Measurements from ENCODE around the gene IQSEC3.
"Not testable (repeated sequence)": the region's sequence is repeated elsewhere in the genome, so short reads cannot be mapped to it uniquely, and the experiment has no call there.

IQSEC3 gene

GRCh38 chr12:205026-205425, 138.5 kb downstream of the IQSEC3 start:
- DNase-seq = no peak

DNA sequence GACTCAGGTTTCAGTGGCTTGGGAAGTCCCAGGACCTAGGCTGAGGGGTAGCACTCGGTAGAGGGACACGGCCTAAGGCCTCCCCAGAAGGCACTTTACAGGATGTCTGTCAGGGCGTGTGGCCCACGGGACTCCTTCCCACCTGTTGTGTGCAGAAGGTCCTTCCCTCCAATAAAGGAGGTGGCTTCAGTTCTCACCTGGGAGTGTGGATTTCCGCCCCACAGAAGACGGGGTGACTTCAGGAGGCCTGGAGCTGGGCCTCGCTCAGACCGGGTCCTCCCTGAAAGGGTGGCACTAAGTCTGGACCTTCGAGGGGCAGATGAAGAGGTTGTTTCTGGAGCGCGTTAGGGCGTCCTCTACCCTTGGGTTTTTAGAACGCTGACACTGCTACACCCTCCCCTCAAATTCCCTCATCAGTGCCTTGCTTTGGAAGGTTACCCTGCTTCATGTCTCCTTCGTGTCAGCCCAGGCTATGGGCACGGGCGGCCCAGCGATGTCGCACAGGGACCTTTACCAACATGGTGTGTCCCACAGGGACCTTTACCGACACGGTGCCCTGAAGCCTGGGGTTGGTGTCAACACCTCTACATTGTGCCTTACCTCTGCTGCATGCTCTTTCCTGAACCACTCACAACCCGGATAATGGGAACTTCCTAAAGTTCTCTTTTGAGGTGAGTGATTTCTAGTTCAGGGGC, 140.3 kb downstream of the IQSEC3 start:
- no peak for DNase-seq

DNA sequence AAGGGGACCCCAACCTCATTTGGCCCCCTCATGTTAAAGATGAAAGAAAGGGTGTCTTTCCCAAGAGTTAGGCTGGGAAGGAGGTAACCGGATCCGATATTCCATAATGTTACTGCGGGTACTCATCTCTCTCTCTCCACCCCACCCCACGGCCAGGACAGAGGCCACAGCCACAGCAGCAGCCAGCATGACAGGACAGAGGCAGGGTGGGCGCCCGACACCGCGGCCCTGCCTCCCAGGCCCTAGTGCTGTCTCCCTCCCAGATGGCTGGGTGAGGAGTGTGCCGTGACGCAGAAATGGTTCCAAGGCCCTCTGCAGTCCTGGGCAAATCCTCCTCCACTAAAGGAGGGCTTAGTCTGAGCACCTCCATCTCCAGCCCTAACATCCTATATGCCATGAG, 141.2 kb downstream of the IQSEC3 start:
- DNase-seq = no peak

DNA sequence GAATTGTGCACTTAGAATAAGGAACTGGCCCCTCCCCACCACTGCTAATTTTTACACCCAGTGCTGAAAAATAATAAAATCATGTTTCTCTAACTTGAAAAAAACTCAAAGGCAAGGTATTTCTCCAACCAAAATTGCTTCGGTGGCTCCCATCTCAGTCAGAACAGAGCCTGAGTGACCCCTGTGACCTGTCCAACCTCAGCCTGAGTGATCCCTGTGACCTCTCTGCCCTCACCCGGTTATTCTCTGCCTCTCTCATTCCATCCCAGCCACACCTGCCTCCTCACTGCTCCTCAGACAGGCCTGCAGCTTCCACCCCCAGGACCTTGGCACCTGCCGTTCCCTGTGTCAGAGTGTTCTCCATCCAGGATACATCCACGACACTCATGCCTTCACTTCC, 142.2 kb downstream of the IQSEC3 start:
- no peak for DNase-seq

DNA sequence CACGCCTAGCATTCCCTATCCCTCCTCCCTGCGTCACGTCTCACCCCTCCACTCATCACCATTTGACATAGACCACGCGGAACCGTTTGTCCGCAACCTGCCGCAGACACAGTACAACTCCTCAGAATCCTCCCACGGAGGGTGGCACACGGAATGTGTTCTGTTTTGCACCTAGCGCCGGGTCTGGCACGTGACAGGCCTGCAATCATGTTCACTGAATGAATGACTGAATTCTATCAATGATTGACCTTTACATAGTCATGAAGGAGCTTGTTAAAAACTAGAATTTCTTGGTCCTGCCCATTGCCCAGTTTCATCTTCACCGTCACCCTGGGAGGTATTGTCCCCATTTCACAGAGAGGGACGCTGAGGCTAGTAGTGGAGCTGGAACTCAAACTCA, 142.7 kb downstream of the IQSEC3 start:
- no peak for DNase-seq

GRCh38 chr12:209851-210250, 143.3 kb downstream of the IQSEC3 start:
- DNase-seq = no peak

- DNase-seq = no peak
Observed at GRCh38 chr12:210277-211141, 143.9 kb downstream of the IQSEC3 start.

DNA sequence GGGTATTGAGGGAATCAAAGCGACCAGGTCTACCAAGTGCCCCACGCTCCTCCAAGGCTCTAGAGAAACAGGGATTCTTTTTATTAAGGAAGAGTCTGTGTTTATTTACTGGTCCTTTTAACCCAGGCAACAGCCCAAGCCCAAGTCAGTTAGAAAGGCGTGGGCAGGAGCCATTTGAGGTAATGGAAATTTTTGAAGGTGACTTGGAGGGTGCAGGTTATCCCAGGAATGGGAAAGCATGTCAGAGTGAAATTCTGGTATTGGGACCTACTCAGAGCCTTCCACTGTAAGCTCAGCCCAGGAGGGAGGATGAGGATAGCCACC, 144.5 kb downstream of the IQSEC3 start:
- DNase-seq = no peak

- no peak for DNase-seq
Observed at GRCh38 chr12:211639-212414, 145.3 kb downstream of the IQSEC3 start.

- DNase-seq = no peak
Observed at GRCh38 chr12:212415-212714, 145.8 kb downstream of the IQSEC3 start.

- no peak for DNase-seq
Observed at GRCh38 chr12:212715-213526, 146.4 kb downstream of the IQSEC3 start.

DNA sequence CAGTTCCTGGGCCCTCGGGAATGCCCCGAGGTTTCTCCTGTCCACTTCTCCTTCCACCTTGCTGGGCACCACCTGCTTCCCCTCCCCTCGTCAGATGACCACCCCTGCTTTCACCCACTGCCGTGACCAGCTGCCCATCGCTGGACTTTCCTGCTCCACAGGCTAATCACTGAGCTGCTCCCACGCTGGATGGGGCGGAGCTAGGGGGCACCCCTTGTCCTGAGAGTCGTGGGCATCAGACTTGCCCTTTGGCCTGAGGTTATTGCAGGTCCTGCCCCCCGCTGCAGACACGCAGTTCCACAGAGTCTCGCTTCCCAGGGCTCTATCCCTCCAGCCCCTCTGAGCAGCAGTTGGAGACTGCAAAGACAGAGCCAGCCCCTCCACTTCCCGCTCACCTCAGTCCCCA, 147.0 kb downstream of the IQSEC3 start:
- no peak for DNase-seq

- no peak for DNase-seq
Observed at GRCh38 chr12:214003-214741, 147.6 kb downstream of the IQSEC3 start, which contains the start of gene SLC6A12. Gene SLC6A12 (minus strand): TSS chr12:214157. CDS start chr12:209986, 4,171 bp downstream.

DNA sequence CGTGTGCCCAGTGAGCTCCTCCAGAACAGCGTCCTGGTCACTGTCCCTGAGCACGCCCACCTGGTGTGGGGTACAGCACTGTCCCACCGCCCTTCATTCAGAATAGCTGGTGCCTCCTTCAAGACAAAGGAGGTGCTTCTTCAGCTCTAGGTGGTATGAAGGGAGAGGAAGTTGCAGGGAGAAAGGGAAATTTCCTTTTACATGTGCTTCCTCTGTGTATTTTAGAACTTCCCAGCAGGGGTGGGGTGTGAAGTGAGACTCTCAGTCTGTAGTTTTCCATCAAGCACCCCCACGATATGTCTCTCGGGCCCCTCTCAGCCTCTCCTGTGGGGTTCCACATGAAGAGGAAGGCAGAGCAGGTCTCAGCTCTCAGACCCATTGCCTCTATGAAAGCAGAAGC, 148.5 kb downstream of the IQSEC3 start:
- no peak for DNase-seq

DNA sequence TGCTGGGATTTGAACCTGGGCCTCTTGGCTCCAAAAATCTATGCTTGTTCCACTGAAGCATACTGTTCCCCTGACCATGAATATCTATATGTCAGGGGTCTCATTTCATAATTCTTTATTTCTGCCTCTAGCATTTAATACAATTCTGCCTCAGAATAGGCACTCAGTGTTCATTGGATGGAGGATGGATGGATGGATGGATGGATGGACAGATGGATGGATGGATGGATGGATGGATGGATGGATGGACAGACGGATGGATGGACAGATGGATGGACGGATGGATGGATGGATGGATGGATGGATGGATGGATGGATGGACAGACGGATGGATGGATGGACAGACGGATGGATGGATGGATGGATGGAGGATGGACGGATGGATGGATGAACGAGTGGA, 150.5 kb downstream of the IQSEC3 start:
- not testable (repeated sequence) for DNase-seq

GRCh38 chr12:218221-218620, 151.7 kb downstream of the IQSEC3 start:
- no peak for DNase-seq

DNA sequence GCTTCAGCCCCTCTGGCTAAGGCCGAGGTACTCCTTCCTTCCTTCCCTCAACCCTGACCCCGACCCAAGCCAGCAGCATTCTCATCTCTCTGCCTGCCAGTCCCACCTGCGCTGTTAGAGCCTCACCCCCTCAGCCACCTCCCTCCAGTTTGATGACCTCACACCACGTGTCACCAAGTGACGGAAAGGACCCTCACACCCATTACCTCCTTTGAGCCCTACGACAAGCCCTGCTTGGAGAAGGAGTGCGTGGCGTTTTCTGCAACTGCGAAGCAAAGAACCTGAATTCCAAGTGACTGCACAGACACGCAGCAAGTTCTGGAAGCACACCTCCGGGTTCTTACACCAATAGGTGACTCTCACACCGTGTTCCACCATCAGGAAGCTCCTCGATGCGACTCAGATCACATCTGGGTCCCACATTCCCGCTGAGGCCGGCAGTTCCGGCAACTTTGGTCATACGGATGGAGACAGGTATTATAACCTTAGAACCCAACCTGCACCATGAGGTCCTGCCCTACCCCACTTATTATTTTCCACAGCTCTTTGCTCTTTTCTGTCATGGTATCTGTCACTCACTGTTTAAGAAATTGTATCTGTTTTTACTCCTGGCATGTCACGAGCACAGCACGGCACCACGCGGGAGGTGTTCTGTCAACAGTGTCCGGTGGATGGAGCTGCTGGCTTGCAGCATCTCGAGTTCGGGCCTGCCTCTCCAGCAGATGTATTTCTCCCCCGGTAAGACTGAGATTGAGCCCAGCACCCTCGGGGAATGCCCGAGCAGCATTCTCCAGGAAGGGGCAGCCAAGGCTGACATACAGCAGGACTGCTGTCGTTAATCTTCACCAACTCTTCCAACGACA, 152.4 kb downstream of the IQSEC3 start:
- DNase-seq = no peak

DNA sequence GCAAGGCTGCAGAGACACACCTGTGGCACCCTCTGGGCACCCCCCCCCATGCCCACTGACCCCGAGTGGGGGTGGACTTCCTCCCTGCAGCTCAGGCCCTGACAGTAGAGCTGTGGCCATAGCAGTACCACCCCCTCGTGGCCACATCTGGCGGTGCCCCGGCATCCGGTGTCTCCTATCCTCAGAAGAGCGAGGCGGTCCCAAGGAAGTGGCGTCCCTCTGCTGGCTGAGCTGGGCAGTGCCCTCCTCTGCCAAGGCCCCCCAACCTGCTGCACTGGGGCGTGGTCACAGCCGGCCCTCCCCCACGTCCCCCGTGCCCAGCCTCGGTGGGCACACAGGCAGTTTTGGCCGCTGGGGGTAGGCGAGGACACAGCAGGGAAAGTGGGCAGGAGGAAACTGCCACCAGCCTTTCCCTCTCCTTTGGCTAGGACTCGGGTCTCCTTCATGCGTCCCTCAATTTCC, 153.4 kb downstream of the IQSEC3 start:
- DNase-seq = peak; percentile 47

DNA sequence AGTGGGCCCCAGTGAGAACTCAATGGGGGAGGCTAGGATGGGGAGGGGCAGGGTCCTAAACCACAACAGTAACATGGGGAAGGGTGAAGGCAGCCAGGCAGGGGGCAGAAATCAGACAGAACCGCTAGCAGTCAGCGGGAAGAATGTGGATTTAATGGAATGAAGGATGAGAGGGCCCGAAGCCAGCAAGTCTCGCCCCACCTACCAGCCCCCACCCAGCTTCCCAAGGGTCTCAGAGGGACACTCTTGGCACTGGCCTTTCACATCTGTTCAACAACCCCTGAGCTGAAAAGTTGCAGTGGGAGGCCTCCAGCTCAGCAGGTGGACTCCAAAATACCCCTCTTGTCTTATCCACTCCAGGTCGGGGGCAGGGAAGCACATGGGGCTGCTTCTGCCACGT, 153.9 kb downstream of the IQSEC3 start:
- DNase-seq = no peak

- no peak for DNase-seq
Observed at GRCh38 chr12:220946-221550, 154.5 kb downstream of the IQSEC3 start.

DNA sequence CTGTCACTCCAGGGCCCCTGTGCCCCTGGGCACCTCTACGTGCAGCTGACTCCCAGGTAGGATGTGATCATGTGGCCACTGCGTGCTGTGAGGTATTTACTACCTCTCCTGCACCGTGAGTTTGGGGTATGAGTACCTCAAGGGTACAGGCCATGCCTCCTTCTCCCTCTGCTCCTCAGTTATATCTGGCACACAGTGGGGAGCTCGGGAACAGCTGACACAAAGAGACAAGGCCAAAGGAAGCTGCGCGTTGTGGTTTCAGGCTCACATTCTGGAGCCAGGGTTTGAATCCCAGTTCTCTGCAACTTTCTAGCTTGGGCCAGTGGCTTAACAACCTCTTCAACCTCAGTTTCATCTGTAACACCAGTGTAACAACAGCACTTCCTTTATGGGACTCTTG, 155.2 kb downstream of the IQSEC3 start:
- DNase-seq = no peak

Measured in stimulated activated CD4-positive, alpha-beta T cell treated with anti-CD3 and anti-CD28 coated beads, Interleukin-4, amount 100 ng/mL, for 24 hours (primary cell).